Smooth muscle cell (in vitro differentiated cells): ENCODE results near the gene NTRK3. TPM values are rescaled to one million over a fixed set of nuclear protein-coding genes. Genes with fewer than 3 reads are reported as not detected.

Experiments used
- DNase-seq: peaks from one replicate; lab custom pipeline; 2025; ENCODE audit not compliant: unreplicated experiment; lab: John Stamatoyannopoulos, UW
- H2AFZ ChIP-seq: fragments of 200-600 bp; sonication (generic); 2 replicates; pipeline ENCODE4 v1.6.0; 2016; ENCODE audit warnings: antibody characterized with exemption, low read depth, mild to moderate bottlenecking
- H3F3A ChIP-seq: fragments of 200-600 bp; sonication (generic); 2 replicates; pipeline ENCODE4 v1.6.0; 2017; ENCODE audit warnings: antibody characterized with exemption, low read depth
- H3K27ac ChIP-seq: fragments of 200-600 bp; sonication (generic); 2 replicates; pipeline ENCODE4 v1.5.1; 2016; ENCODE audit warnings: low read depth, mild to moderate bottlenecking
- H3K27me3 ChIP-seq: fragments of 200-600 bp; sonication (generic); 2 replicates; pipeline ENCODE4 v1.6.1; 2016; ENCODE audit warnings: low read depth, mild to moderate bottlenecking
- H3K36me3 ChIP-seq: fragments of 200-600 bp; sonication (generic); 2 replicates; pipeline ENCODE4 v1.5.1; 2016; ENCODE audit warnings: low read depth
- H3K4me1 ChIP-seq: fragments of 200-600 bp; sonication (generic); 2 replicates; pipeline ENCODE4 v1.5.1; 2016; ENCODE audit warnings: low read depth
- H3K4me2 ChIP-seq: fragments of 200-600 bp; sonication (generic); 2 replicates; pipeline ENCODE4 v1.6.0; 2016; ENCODE audit warnings: mild to moderate bottlenecking
- H3K4me3 ChIP-seq: fragments of 200-600 bp; sonication (generic); 2 replicates; pipeline ENCODE4 v1.5.1; 2016; ENCODE audit warnings: mild to moderate bottlenecking
- H3K79me2 ChIP-seq: fragments of 200-600 bp; sonication (generic); 2 replicates; pipeline ENCODE4 v1.6.0; 2016; ENCODE audit warnings: low read depth, mild to moderate bottlenecking
- H3K9ac ChIP-seq: fragments of 200-600 bp; sonication (generic); 2 replicates; pipeline ENCODE4 v1.6.0; 2016; ENCODE audit warnings: low read depth
- H3K9me3 ChIP-seq: fragments of 200-600 bp; sonication (generic); replicated peaks from 2 replicates; pipeline ENCODE4 v1.5.1; 2016; ENCODE audit warnings: low read depth
- H4K20me1 ChIP-seq: fragments of 200-600 bp; sonication (generic); 2 replicates; pipeline ENCODE4 v1.6.0; 2016; ENCODE audit warnings: low read depth
- CTCF ChIP-seq: fragments of 200-600 bp; sonication (generic); IDR thresholded peaks from 2 replicates; pipeline ENCODE4 v1.5.1; 2017; ENCODE audit warnings: borderline replicate concordance, mild to moderate bottlenecking, antibody characterized with exemption; ENCODE audit not compliant: insufficient read depth, poor library complexity, severe bottlenecking
- WGBS: methylation state at CpG from one replicate; pipeline ENCODE4 v1.1.7; 2016; ENCODE audit warnings: low lambda C conversion rate; 5-methylcytosine and 5-hydroxymethylcytosine counted together
- polyA plus RNA-seq: library from polyadenylated mRNA; unstranded; fragments of >200 nt; fragmentation: Nextera tagmentation; extraction: Ambion mirVana; gene quantifications from 2 replicates; pipeline ENCODE4 v1.2.1, GENCODE V29; 2016
- total RNA-seq: library from RNA; depleted of rRNA; stranded (reverse); fragments of >200 nt; gene quantifications from 2 replicates; pipeline ENCODE4 v1.2.3, GENCODE V29; 2014

NTRK3 gene
- total and polyA plus RNA-seq, 2 experiments from 2014 or later: 3.3 to 3.5 TPM

- DNase-seq: no peak
- Histone ChIP-seq H3K9ac (no peak overlapping the region), H3K36me3 (no peaks in the 10 kb centered on the region), H3K27ac (no peak overlapping the region), H4K20me1 (no peaks in the 10 kb centered on the region), H3K4me2 (no peak overlapping the region), H3K79me2 (no peaks in the 10 kb centered on the region), H3K27me3 (no peaks in the 10 kb centered on the region), H3K4me1 (peaks cover 9% of the 10 kb centered on the region), H2AFZ (no peak overlapping the region), H3K9me3 (no peaks in the 10 kb centered on the region), H3K4me3 (no peak overlapping the region), H3F3A (no peaks in the 10 kb centered on the region)
- no peak for TF ChIP-seq CTCF
- 99% methylated on average over 12 of the region's 23 CpGs for WGBS
These were observed 303.7 kb downstream of the NTRK3 start for GRCh38 chr15:87952736-87953287.

- Histone ChIP-seq H3F3A (no peaks in the 10 kb centered on the region), H3K27me3 (no peaks in the 10 kb centered on the region), H3K9ac (no peak overlapping the region), H4K20me1 (no peaks in the 10 kb centered on the region), H3K4me1 (peaks cover 9% of the 10 kb centered on the region), H2AFZ (no peak overlapping the region), H3K36me3 (no peaks in the 10 kb centered on the region), H3K4me3 (no peak overlapping the region), H3K4me2 (no peak overlapping the region), H3K27ac (no peak overlapping the region), H3K79me2 (no peaks in the 10 kb centered on the region), H3K9me3 (no peaks in the 10 kb centered on the region)
- 30% methylated on average over 6 of the region's 6 CpGs for WGBS
- no peak for DNase-seq
- TF ChIP-seq CTCF: no peak
These were observed 306.8 kb downstream of the NTRK3 start for GRCh38 chr15:87949575-87950223.

- no peaks in the 10 kb centered on the region for H3F3A ChIP-seq
- no peak for DNase-seq
- no peaks in the 10 kb centered on the region for H3K36me3 ChIP-seq
- no peak for TF ChIP-seq CTCF
- H3K27ac ChIP-seq: no peak overlapping the region
- H3K27me3 ChIP-seq: no peaks in the 10 kb centered on the region
- WGBS: 70% methylated on average over 7 of the region's 7 CpGs
- no peaks in the 10 kb centered on the region for H3K79me2 ChIP-seq
- no peaks in the 10 kb centered on the region for H4K20me1 ChIP-seq
- H3K9me3 ChIP-seq: no peaks in the 10 kb centered on the region
- no peak overlapping the region for H3K4me3 ChIP-seq
- H2AFZ ChIP-seq: no peak overlapping the region
- peaks cover 6% of the 10 kb centered on the region for H3K4me1 ChIP-seq
- H3K4me2 ChIP-seq: no peak overlapping the region
- H3K9ac ChIP-seq: no peak overlapping the region
These were observed 307.4 kb downstream of the NTRK3 start for GRCh38 chr15:87949151-87949574.

- no peaks in the 10 kb centered on the region for H3K27me3 ChIP-seq
- no peaks in the 10 kb centered on the region for H3K9me3 ChIP-seq
- no peak overlapping the region for H3K4me3 ChIP-seq
- no peak overlapping the region for H3K27ac ChIP-seq
- no peaks in the 10 kb centered on the region for H4K20me1 ChIP-seq
- no peaks in the 10 kb centered on the region for H3F3A ChIP-seq
- H3K9ac ChIP-seq: no peak overlapping the region
- no peaks in the 10 kb centered on the region for H3K36me3 ChIP-seq
- no peak for TF ChIP-seq CTCF
- 85% methylated on average over 3 of the region's 3 CpGs for WGBS
- no peak overlapping the region for H2AFZ ChIP-seq
- DNase-seq: no peak
- H3K4me2 ChIP-seq: no peak overlapping the region
- no peaks in the 10 kb centered on the region for H3K79me2 ChIP-seq
- peaks cover 5% of the 10 kb centered on the region for H3K4me1 ChIP-seq
These were observed 309.0 kb downstream of the NTRK3 start for GRCh38 chr15:87947560-87947959.
